ENCODE results near the gene DAZAP2.

GRCh38 chr12:51265024-51265423 lies 26.4 kb downstream of the DAZAP2 start:
- TF ChIP-seq HDAC2 (IDR thresholded peaks at IDR 0.05) (no peak), GABPA (tag; conservative IDR thresholded peaks at IDR 0.05; ENCODE audit: low read depth) (no peak), RAD21 (CRISPR knock-in tag; conservative IDR thresholded peaks at IDR 0.05 in 1 of 2, IDR thresholded peaks at IDR 0.05 in 1 of 2) (no peak), NEUROD1 (IDR thresholded peaks at IDR 0.05; ENCODE audit: borderline replicate concordance, low read depth, low read length, partially characterized antibody) (no peak), MEIS2 (IDR thresholded peaks at IDR 0.05; ENCODE audit: partially characterized antibody) (no peak), ARID1B (IDR thresholded peaks at IDR 0.05) (no peak), E2F5 (CRISPR knock-in tag; IDR thresholded peaks at IDR 0.05) (no peak), RBM34 (IDR thresholded peaks at IDR 0.05; ENCODE audit: borderline replicate concordance, insufficient read depth, low read length) (no peak), MAFK (IDR thresholded peaks at IDR 0.05; ENCODE audit: low read length) (no peak), CTCF (IDR thresholded peaks at IDR 0.05 in 2 of 3, conservative IDR thresholded peaks at IDR 0.05 in 1 of 3; ENCODE audit: insufficient read depth in 2 of 3, low read depth in 1 of 3, low read length in 3 of 3) (no peak)

Measured in K562 (cell line).